Measurements from ENCODE around the gene FGD2. TPM values are rescaled to one million over a fixed set of nuclear protein-coding genes. Genes with fewer than 3 reads are reported as not detected.

Gene FGD2
- polyA plus RNA-seq (2011; rRNA removed): not detected in 2 replicates
- polyA minus RNA-seq (2011; rRNA and poly(A)+ RNA removed): not detected in 2 replicates

GRCh38 chr6:37005061-37005810, at the start of gene FGD2:
TSS of gene FGD2 (plus strand) at chr6:37005655. CDS start at chr6:37005818, 163 bp downstream.
- POLR2A ChIA-PET: no interaction called here

DNA sequence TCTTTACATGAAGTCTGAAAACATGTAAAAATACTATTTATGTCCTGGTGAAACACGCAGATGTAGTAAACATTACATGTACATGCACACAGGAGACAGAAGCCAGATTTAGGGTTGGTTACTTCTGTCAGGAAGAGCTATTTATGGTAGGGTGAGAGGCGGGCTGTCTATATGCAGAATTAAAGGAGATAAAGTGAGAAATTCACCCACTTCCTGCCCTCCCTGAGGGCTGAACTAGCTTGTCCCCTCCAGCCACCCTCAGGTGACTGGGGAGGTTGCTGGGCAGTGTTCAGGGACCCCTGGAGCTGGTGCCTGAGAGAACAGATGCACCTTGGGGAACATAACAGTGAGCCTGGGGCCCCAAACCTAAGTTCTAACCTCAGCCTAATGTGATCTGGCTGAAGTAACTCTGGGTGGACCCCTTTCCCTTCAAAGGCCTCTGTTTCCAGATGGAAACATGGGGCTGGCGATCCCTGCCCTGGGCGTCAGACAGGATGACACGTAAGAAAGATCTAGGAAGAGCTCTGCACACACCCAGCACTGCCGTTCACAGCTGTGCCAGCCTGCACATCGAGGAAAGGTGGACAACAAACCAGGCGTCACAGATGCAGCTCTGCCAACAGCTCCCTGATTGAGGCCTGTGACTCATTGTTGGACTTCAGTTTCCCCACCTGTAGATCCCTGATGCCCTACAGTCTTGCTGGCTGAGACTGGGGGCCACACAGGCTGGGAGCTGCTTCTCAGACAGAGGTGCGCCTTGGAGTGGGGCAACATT, 49.6 kb upstream of the FGD2 start:
- DNase-seq (ENCODE audit: low read depth): no peak
- CTCF ChIA-PET: interaction anchor here (1.3 to 3.0 kb wide), 3 partner anchors 10 to 71 kb away, joined by 3 to 12 read pairs (median 4); no protein-coding TSS in a partner anchor
- TF ChIP-seq CTCF (IDR thresholded peaks at IDR 0.05; ENCODE audit: insufficient read depth, low read depth, low read length): no peak
- POLR2A ChIA-PET: no interaction called here
- Histone ChIP-seq H3K27me3 (ENCODE audit: control insufficient read depth, insufficient read depth, low read length) (no peaks in the 10 kb centered on the region), H3K4me3 (ENCODE audit: low read depth, low read length) (no peak overlapping the region), H3K36me3 (ENCODE audit: control insufficient read depth, insufficient read depth, low read length) (no peaks in the 10 kb centered on the region)

More at GRCh38 chr6:37005061-37005810, at the start of gene FGD2:
- H3K36me3 ChIP-seq (ENCODE audit: control insufficient read depth, insufficient read depth, low read length): no peaks in the 10 kb centered on the region
- CTCF ChIA-PET: interaction anchor here (1.3 to 3.1 kb wide), 2 partner anchors 13 to 206 kb away, joined by 4 to 28 read pairs; no protein-coding TSS in a partner anchor
- H3K27me3 ChIP-seq (ENCODE audit: control insufficient read depth, insufficient read depth, low read length): peaks cover 2% of the 10 kb centered on the region
- H3K4me3 ChIP-seq (ENCODE audit: low read depth, low read length): no peak within 1 kb of the TSS
- no peak for TF ChIP-seq CTCF (IDR thresholded peaks at IDR 0.05; ENCODE audit: insufficient read depth, low read depth, low read length)
- no peak for DNase-seq (ENCODE audit: low read depth)

DNA sequence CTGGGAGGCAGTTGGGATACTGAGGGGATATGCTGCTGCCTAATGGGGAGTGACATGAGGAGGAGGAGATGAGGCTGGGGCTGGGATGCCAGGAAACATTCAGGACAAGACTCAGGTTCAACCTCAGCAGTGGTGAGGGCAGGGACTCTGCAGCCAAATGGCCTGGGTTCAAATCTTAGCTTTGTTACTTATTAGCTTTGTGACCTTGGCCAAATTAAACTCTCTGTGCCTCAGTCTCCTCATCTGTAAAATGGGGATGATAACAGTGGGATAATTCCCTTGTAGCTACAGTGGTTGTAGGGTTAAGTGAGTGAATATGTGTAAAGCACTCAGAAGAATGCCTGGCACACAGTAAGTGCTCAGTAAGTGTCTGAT, 49.0 kb upstream of the FGD2 start:
- ChIA-PET POLR2A (no interaction called here), CTCF (interaction anchor here (1.3 to 3.0 kb wide), 3 partner anchors 9 to 71 kb away, joined by 3 to 12 read pairs (median 4); no protein-coding TSS in a partner anchor)
- no peak for TF ChIP-seq CTCF (IDR thresholded peaks at IDR 0.05; ENCODE audit: insufficient read depth, low read depth, low read length)
- no peaks in the 10 kb centered on the region for H3K36me3 ChIP-seq (ENCODE audit: control insufficient read depth, insufficient read depth, low read length)
- H3K27me3 ChIP-seq (ENCODE audit: control insufficient read depth, insufficient read depth, low read length): no peaks in the 10 kb centered on the region
- DNase-seq (ENCODE audit: low read depth): no peak
- no peak overlapping the region for H3K4me3 ChIP-seq (ENCODE audit: low read depth, low read length)

DNA sequence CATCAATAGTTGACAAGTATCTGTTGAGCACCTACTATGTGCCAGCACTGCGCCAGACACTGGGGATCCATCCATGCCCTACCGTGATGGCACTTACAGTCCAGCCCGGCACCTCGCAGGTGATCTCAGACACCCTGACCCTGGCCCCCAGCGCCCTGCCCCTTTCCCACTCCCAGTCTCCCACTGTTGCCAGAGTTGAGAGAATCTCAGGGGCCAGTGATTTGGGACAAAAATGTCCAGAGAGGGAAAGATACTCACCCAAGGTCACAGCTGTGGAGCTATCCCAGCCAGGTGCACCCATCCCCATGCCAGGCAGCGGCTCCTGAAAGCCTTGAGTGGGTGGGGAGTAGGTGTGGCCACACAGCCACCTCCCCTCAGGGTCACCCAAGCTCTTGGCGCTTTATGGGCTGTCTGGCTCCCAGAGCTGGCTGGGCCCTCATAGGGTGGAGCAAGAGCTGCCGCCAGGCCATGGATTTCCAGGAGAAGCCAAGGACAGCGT, 47.6 kb upstream of the FGD2 start:
- DNase-seq (ENCODE audit: low read depth): no peak
- Histone ChIP-seq H3K36me3 (ENCODE audit: control insufficient read depth, insufficient read depth, low read length) (no peaks in the 10 kb centered on the region), H3K4me3 (ENCODE audit: low read depth, low read length) (no peak overlapping the region), H3K27me3 (ENCODE audit: control insufficient read depth, insufficient read depth, low read length) (no peaks in the 10 kb centered on the region)
- TF ChIP-seq CTCF (IDR thresholded peaks at IDR 0.05; ENCODE audit: insufficient read depth, low read depth, low read length): no peak
- POLR2A ChIA-PET: no interaction called here
- CTCF ChIA-PET: interaction anchor here (0.7 kb wide), 1 partner anchor 18 kb away, joined by 3 read pairs; no protein-coding TSS in a partner anchor

Data from BJ (cell line).